SU-DHL-6 (cell line): ENCODE results near the gene AKAP1.

Experiments
- H2AFZ ChIP-seq: fragments of 200-600 bp; sonication (generic); 2 replicates; pipeline ENCODE4 v1.6.1; 2014; ENCODE audit warnings: low read depth, mild to moderate bottlenecking, moderate library complexity, mixed read lengths, antibody characterized with exemption, low read length; ENCODE audit not compliant: severe bottlenecking
- H3F3A ChIP-seq: fragments of 200-600 bp; shearing (Covaris generic); 2 replicates; pipeline ENCODE4 v1.6.0; 2016; ENCODE audit warnings: antibody characterized with exemption, mild to moderate bottlenecking; ENCODE audit not compliant: insufficient read depth
- H3K27ac ChIP-seq: fragments of 200-600 bp; sonication (generic); 2 replicates; pipeline ENCODE4 v1.5.1; 2016; ENCODE audit warnings: low read depth, mild to moderate bottlenecking, low read length, moderate library complexity, mixed read lengths
- H3K27me3 ChIP-seq: fragments of 200-600 bp; sonication (generic), shearing (Covaris generic); 2 replicates; pipeline ENCODE4 v1.6.0; 2014; ENCODE audit warnings: mild to moderate bottlenecking, low read length
- H3K36me3 ChIP-seq: fragments of 200-600 bp; sonication (generic); 2 replicates; pipeline ENCODE4 v1.6.1; 2014; ENCODE audit warnings: mild to moderate bottlenecking, low read length, mixed read lengths
- H3K4me2 ChIP-seq: fragments of 300-600, 200-600 bp; shearing (Covaris generic), sonication (generic); 2 replicates; pipeline ENCODE4 v1.6.0; 2014; ENCODE audit warnings: low read length, low read depth, mild to moderate bottlenecking; ENCODE audit not compliant: poor library complexity, severe bottlenecking
- H3K4me3 ChIP-seq: fragments of 200-600 bp; sonication (generic); 2 replicates; pipeline ENCODE4 v1.5.1; 2014; ENCODE audit warnings: antibody characterized with exemption, low read length, mild to moderate bottlenecking, mixed read lengths; ENCODE audit not compliant: insufficient read depth, poor library complexity, severe bottlenecking
- H3K79me2 ChIP-seq: fragments of 200-600 bp; sonication (generic); 2 replicates; pipeline ENCODE4 v1.6.1; 2014; ENCODE audit warnings: mild to moderate bottlenecking, low read length, moderate library complexity; ENCODE audit not compliant: insufficient read depth
- H3K9ac ChIP-seq: fragments of 200-600 bp; sonication (generic); 2 replicates; pipeline ENCODE4 v1.7.0; 2014; ENCODE audit warnings: mild to moderate bottlenecking, low read length
- H3K9me2 ChIP-seq: fragments of 200-600 bp; sonication (generic); replicated peaks from 2 replicates; pipeline ENCODE4 v1.6.1; 2014; ENCODE audit warnings: low read length; ENCODE audit not compliant: insufficient read depth
- H3K9me3 ChIP-seq: fragments of 200-600 bp; sonication (generic); 2 replicates; pipeline ENCODE4 v1.6.1; 2014; ENCODE audit warnings: low read length, mixed read lengths; ENCODE audit not compliant: insufficient read depth
- H4K20me1 ChIP-seq: fragments of 200-600 bp; sonication (generic); 2 replicates; pipeline ENCODE4 v1.6.1; 2014; ENCODE audit warnings: low read depth, mild to moderate bottlenecking, antibody characterized with exemption, low read length, moderate library complexity, mixed read lengths
- CTCF ChIP-seq: fragments of 200-600 bp; sonication (generic); IDR thresholded peaks from one replicate; pipeline ENCODE4 v1.5.1; 2017; ENCODE audit warnings: antibody characterized with exemption, mild to moderate bottlenecking, low read length, moderate library complexity; ENCODE audit not compliant: insufficient read depth, poor library complexity, severe bottlenecking
- EZH2phosphoT487 ChIP-seq: fragments of 200-600 bp; sonication (generic), shearing (Covaris generic); conservative IDR thresholded peaks from 2 replicates; pipeline ENCODE4 v1.6.1; 2018; ENCODE audit warnings: mild to moderate bottlenecking, antibody characterized with exemption, low read length, moderate library complexity, mixed read lengths

AKAP1 gene

GRCh38 chr17:57075785-57076184 lies 9.3 kb upstream of the AKAP1 start:
- Histone ChIP-seq H3K4me3 (no peak overlapping the region), H3K27me3 (no peaks in the 10 kb centered on the region), H3K9ac (no peak overlapping the region), H4K20me1 (no peaks in the 10 kb centered on the region), H3F3A (no peaks in the 10 kb centered on the region), H3K4me2 (no peak overlapping the region), H3K36me3 (no peaks in the 10 kb centered on the region), H3K9me2 (no peaks in the 10 kb centered on the region), H3K9me3 (no peaks in the 10 kb centered on the region), H2AFZ (no peak overlapping the region), H3K79me2 (no peaks in the 10 kb centered on the region), H3K27ac (no peak overlapping the region)
- TF ChIP-seq CTCF (no peak), EZH2phosphoT487 (no peak)

- no peak for TF ChIP-seq CTCF
- no peak for TF ChIP-seq EZH2phosphoT487
- Histone ChIP-seq H3K27ac (no peak overlapping the region), H3K79me2 (no peaks in the 10 kb centered on the region), H4K20me1 (no peaks in the 10 kb centered on the region), H3K9ac (no peak overlapping the region), H3K27me3 (no peaks in the 10 kb centered on the region), H2AFZ (no peak overlapping the region), H3K9me3 (no peaks in the 10 kb centered on the region), H3K36me3 (no peaks in the 10 kb centered on the region), H3F3A (no peaks in the 10 kb centered on the region), H3K9me2 (no peaks in the 10 kb centered on the region), H3K4me3 (no peak overlapping the region), H3K4me2 (no peak overlapping the region)
Measured at GRCh38 chr17:57077000-57077399, 8.0 kb upstream of the AKAP1 start.

- H2AFZ ChIP-seq: no peak overlapping the region
- H3K9me2 ChIP-seq: no peaks in the 10 kb centered on the region
- no peak overlapping the region for H3K4me3 ChIP-seq
- no peak overlapping the region for H3K4me2 ChIP-seq
- no peak overlapping the region for H3K9ac ChIP-seq
- no peak for TF ChIP-seq CTCF
- no peak for TF ChIP-seq EZH2phosphoT487
- H3K27me3 ChIP-seq: no peaks in the 10 kb centered on the region
- no peaks in the 10 kb centered on the region for H3K79me2 ChIP-seq
- no peaks in the 10 kb centered on the region for H3F3A ChIP-seq
- H4K20me1 ChIP-seq: no peaks in the 10 kb centered on the region
- no peak overlapping the region for H3K27ac ChIP-seq
- H3K9me3 ChIP-seq: no peaks in the 10 kb centered on the region
- H3K36me3 ChIP-seq: no peaks in the 10 kb centered on the region
Measured at GRCh38 chr17:57078274-57078673, 6.8 kb upstream of the AKAP1 start.
